Cardiac muscle cell (in vitro differentiated cells and primary cell): ENCODE data around the gene EFCAB8. TPM values are rescaled to one million over a fixed set of nuclear protein-coding genes. Genes with fewer than 3 reads are reported as not detected.

Experiments used
- DNase-seq, 2 donors: peaks; one replicate each; pipeline versions ENCODE4 v3.0.0 to v3.0.0-alpha.2; 2010 to 2017; ENCODE audit warnings: low read depth in 1 of 2, low spot score in 1 of 2
- H3K27ac ChIP-seq: fragments of 200-600 bp; sonication (generic); 2 replicates; pipeline ENCODE4 v1.5.1; 2016
- H3K27me3 ChIP-seq: fragments of 200-600 bp; sonication (generic); 2 replicates; pipeline ENCODE4 v1.6.0; 2016; ENCODE audit warnings: control low read depth
- H3K36me3 ChIP-seq: fragments of 200-600 bp; sonication (generic); 2 replicates; pipeline ENCODE4 v1.5.1; 2016; ENCODE audit warnings: control low read depth
- H3K4me1 ChIP-seq: fragments of 200-600 bp; sonication (generic); 2 replicates; pipeline ENCODE4 v1.8.1; 2017; ENCODE audit warnings: low read depth, mild to moderate bottlenecking, mixed run types
- H3K4me3 ChIP-seq: fragments of 200-600 bp; sonication (generic); 2 replicates; pipeline ENCODE4 v1.5.1; 2016; ENCODE audit warnings: mild to moderate bottlenecking
- H3K9me3 ChIP-seq: fragments of 200-600 bp; sonication (generic); 2 replicates; pipeline ENCODE4 v1.5.1; 2017; ENCODE audit warnings: low read depth, mild to moderate bottlenecking, control low read depth
- polyA plus RNA-seq: library from polyadenylated mRNA; unstranded; fragments of >200 nt; fragmentation: Nextera tagmentation; extraction: Ambion mirVana; gene quantifications from 2 replicates; pipeline ENCODE4 v1.2.1, GENCODE V29; 2016
- total RNA-seq: library from RNA; depleted of rRNA; stranded (reverse); fragments of >200 nt; gene quantifications from 2 replicates; pipeline ENCODE4 v1.2.3, GENCODE V29; 2016
- TF ChIP-seq, protein P1 (sequence below): IDR thresholded peaks from 2 replicates; pipeline ENCODE4 v1.5.1; 2012; ENCODE audit warnings: low read depth, mild to moderate bottlenecking, low read length

EFCAB8 gene
- total and polyA plus RNA-seq, 2 experiments from 2014 or later = 0.54 TPM; not detected in 1

DNA sequence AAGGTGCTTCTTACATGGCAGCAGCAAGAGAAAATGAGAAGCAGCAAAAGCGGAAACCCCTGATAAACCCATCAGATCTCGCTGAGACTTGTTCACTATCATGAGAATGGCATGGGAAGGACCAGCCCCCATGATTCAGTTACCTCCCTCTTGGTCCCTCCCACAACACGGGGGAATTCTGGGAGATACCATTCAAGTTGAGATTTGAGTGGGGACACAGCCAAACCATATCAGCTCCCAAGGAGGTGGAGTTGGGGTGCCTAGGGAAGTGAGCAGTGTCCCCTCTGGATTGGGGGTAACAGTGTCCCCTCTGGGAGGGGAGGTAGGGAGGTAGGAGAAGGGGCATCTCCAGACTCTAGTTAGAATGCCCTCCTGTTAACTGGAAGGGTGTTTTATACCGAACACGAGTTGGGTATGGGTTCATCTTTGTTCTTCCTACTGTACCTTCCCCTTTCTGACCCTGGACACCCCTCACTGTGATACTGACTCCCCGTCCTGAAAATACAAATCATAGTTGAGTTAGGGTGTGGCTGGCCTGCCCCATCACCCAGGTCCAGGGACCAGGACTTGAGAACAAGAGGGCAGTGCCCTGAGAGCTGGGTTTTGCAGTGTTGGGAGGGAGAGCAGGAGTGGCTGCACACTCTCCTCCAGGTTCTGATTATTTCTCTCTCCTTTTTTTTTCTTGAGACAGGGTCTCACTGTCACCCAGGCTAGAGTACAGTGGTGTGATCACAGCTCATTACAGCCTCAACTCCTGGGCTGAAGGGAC, 62.0 kb downstream of the EFCAB8 start:
- Histone ChIP-seq H3K36me3 (no peaks in the 10 kb centered on the region), H3K9me3 (no peaks in the 10 kb centered on the region), H3K27me3 (no peaks in the 10 kb centered on the region), H3K4me1 (no peaks in the 10 kb centered on the region), H3K27ac (no peak overlapping the region), H3K4me3 (no peak overlapping the region)
- TF ChIP-seq, protein P1, sequence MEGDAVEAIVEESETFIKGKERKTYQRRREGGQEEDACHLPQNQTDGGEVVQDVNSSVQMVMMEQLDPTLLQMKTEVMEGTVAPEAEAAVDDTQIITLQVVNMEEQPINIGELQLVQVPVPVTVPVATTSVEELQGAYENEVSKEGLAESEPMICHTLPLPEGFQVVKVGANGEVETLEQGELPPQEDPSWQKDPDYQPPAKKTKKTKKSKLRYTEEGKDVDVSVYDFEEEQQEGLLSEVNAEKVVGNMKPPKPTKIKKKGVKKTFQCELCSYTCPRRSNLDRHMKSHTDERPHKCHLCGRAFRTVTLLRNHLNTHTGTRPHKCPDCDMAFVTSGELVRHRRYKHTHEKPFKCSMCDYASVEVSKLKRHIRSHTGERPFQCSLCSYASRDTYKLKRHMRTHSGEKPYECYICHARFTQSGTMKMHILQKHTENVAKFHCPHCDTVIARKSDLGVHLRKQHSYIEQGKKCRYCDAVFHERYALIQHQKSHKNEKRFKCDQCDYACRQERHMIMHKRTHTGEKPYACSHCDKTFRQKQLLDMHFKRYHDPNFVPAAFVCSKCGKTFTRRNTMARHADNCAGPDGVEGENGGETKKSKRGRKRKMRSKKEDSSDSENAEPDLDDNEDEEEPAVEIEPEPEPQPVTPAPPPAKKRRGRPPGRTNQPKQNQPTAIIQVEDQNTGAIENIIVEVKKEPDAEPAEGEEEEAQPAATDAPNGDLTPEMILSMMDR = no peak
- DNase-seq = no peak

- Histone ChIP-seq H3K9me3 (no peaks in the 10 kb centered on the region), H3K36me3 (no peaks in the 10 kb centered on the region), H3K4me1 (no peaks in the 10 kb centered on the region), H3K27me3 (no peaks in the 10 kb centered on the region), H3K4me3 (no peak overlapping the region), H3K27ac (no peak overlapping the region)
- DNase-seq = no peak
- TF ChIP-seq, protein P1 = no peak
These were observed 63.7 kb downstream of the EFCAB8 start for GRCh38 chr20:32922466-32922865.

DNA sequence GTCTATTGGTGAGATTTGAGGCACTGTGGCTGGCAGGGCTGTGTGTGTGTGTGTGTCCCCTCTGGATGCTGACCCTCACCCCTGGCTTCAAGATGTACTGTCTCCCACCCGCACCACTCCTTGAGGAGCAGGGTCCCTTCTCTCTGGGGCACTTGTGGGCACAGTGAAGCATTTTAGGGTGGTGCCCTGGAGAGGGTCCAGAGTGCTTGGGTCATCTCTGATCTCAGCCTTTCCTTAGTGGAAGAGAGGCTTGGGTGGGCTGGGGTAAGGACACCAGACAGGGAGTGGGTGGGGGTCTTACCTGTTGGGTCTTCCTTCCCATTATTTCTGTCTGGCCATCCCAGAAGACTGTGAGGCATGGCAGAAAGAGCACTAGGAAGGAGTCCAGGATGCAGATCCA, 66.1 kb downstream of the EFCAB8 start:
- no peaks in the 10 kb centered on the region for H3K9me3 ChIP-seq
- H3K36me3 ChIP-seq = no peaks in the 10 kb centered on the region
- TF ChIP-seq, protein P1 = no peak

DNA sequence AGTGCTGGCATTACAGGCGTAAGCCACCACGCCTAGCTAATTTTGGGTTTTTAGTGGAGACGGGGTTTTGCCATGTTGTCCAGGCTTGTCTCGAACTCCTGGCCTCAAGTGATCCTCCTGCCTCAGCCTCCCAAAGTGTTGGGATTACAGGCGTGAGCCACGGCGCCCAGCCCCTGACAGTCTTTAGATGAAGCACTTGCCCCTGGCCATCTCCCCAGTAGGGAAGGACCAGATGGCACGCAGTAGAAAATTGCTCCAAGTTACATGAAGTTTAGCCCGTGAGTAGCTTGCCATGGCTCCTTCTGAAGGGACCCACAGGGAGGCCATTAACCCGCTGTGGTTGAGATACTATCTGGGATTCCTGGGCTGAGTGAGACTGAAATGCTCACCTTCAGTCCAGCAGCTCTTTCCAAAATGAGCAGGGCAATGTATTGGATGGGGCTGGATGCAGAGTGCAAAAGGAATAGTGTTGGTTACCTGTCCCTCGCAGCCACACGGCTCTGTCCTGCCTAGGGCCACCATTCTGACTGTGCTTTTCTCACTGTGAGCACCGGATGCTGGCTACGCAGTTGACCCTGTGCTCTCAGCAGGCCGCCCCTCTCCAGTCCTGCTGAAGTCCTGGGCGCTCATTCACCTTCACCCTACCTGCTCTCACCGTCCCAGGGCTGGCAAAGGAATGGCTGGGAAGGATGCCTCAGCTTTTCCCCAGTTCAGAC, 66.9 kb downstream of the EFCAB8 start:
- Histone ChIP-seq H3K4me1 (no peaks in the 10 kb centered on the region), H3K27me3 (no peaks in the 10 kb centered on the region), H3K27ac (no peak overlapping the region), H3K4me3 (no peak overlapping the region), H3K36me3 (no peaks in the 10 kb centered on the region), H3K9me3 (no peaks in the 10 kb centered on the region)
- TF ChIP-seq, protein P1 = no peak
- no peak for DNase-seq

More for the DNA sequence above, 66.1 kb downstream of the EFCAB8 start:
- Histone ChIP-seq H3K27me3 (no peaks in the 10 kb centered on the region), H3K4me3 (no peak overlapping the region), H3K27ac (no peak overlapping the region), H3K4me1 (no peaks in the 10 kb centered on the region)
- no peak for DNase-seq

GRCh38 chr20:32929162-32929561, 70.4 kb downstream of the EFCAB8 start:
- no peaks in the 10 kb centered on the region for H3K36me3 ChIP-seq
- H3K27ac ChIP-seq = no peak overlapping the region
- no peak for DNase-seq
- TF ChIP-seq, protein P1 = no peak
- H3K4me3 ChIP-seq = no peak overlapping the region
- no peaks in the 10 kb centered on the region for H3K27me3 ChIP-seq
- H3K4me1 ChIP-seq = no peaks in the 10 kb centered on the region
- H3K9me3 ChIP-seq = no peaks in the 10 kb centered on the region
